Type B pancreatic cell (in vitro differentiated cells): Measurements from ENCODE around the gene SEC22A. TPM values are rescaled to one million over a fixed set of nuclear protein-coding genes. Genes with fewer than 3 reads are reported as not detected.

Experiments
- DNase-seq: peaks from one replicate; pipeline ENCODE4 v3.0.0; 2021; ENCODE audit warnings: mixed read lengths; ENCODE audit not compliant: unreplicated experiment; ENCODE audit errors: extremely low spot score
- H3K27ac Mint-ChIP-seq: 2 replicates; pipeline ENCODE4 v1.8.0; 2021; ENCODE audit warnings: mild to moderate bottlenecking, mixed read lengths
- H3K27me3 Mint-ChIP-seq: 2 replicates; pipeline ENCODE4 v1.8.0; 2021; ENCODE audit warnings: mixed read lengths
- H3K36me3 Mint-ChIP-seq: 2 replicates; pipeline ENCODE4 v1.8.0; 2021; ENCODE audit warnings: mixed read lengths
- H3K4me1 Mint-ChIP-seq: one replicate; pipeline ENCODE4 v1.8.0; 2021; ENCODE audit warnings: mixed read lengths; ENCODE audit not compliant: unreplicated experiment
- H3K4me3 Mint-ChIP-seq: 2 replicates; pipeline ENCODE4 v1.8.0; 2021; ENCODE audit warnings: mild to moderate bottlenecking, mixed read lengths
- H3K9me3 Mint-ChIP-seq: 2 replicates; pipeline ENCODE4 v1.8.0; 2021; ENCODE audit warnings: mixed read lengths
- CTCF ChIP-seq: fragments of 200-600 bp; sonication (generic); conservative IDR thresholded peaks from 2 replicates; pipeline ENCODE4 v1.5.0; 2021; ENCODE audit warnings: antibody characterized with exemption, mild to moderate bottlenecking
- microRNA-seq: library from miRNA; unstranded; fragments of <30 nt; microRNA quantifications from one replicate; pipeline ENCODE4, GENCODE V29; 2020
- total RNA-seq: library from RNA; stranded (reverse); gene quantifications from 2 replicates; pipeline ENCODE4 v1.2.1, GENCODE V29; 2021; ENCODE audit warnings: low replicate concordance

Gene SEC22A
- total RNA-seq, 1 donor from 2014 or later: 15.6 TPM

GRCh38 chr3:123319760-123320159 lies 118.0 kb downstream of the SEC22A start:
- no peaks in the 10 kb centered on the region for H3K4me1 Mint-ChIP-seq
- no peak overlapping the region for H3K27ac Mint-ChIP-seq
- H3K36me3 Mint-ChIP-seq: no peaks in the 10 kb centered on the region
- no peak overlapping the region for H3K4me3 Mint-ChIP-seq
- H3K9me3 Mint-ChIP-seq: no peaks in the 10 kb centered on the region
- TF ChIP-seq CTCF: no peak
- no peak for DNase-seq
- peaks cover 8% of the 10 kb centered on the region for H3K27me3 Mint-ChIP-seq

- DNase-seq: no peak
- no peak overlapping the region for H3K27ac Mint-ChIP-seq
- H3K27me3 Mint-ChIP-seq: peaks cover 5% of the 10 kb centered on the region
- H3K4me3 Mint-ChIP-seq: no peak overlapping the region
- no peaks in the 10 kb centered on the region for H3K4me1 Mint-ChIP-seq
- no peaks in the 10 kb centered on the region for H3K9me3 Mint-ChIP-seq
- no peaks in the 10 kb centered on the region for H3K36me3 Mint-ChIP-seq
- no peak for TF ChIP-seq CTCF
Measured at GRCh38 chr3:123320221-123320620, 118.5 kb downstream of the SEC22A start.

- Mint-ChIP-seq H3K36me3 (no peaks in the 10 kb centered on the region), H3K27me3 (peaks cover 8% of the 10 kb centered on the region), H3K27ac (no peak overlapping the region), H3K4me1 (no peaks in the 10 kb centered on the region), H3K4me3 (no peak overlapping the region), H3K9me3 (no peaks in the 10 kb centered on the region)
- TF ChIP-seq CTCF: no peak
- no peak for DNase-seq
Measured at GRCh38 chr3:123321806-123322205, 120.1 kb downstream of the SEC22A start.

- no peak for DNase-seq
- no peak for TF ChIP-seq CTCF
- Mint-ChIP-seq H3K9me3 (no peaks in the 10 kb centered on the region), H3K27ac (no peak overlapping the region), H3K4me3 (no peak overlapping the region), H3K27me3 (peaks cover 9% of the 10 kb centered on the region), H3K4me1 (no peaks in the 10 kb centered on the region), H3K36me3 (no peaks in the 10 kb centered on the region)
Measured at GRCh38 chr3:123322866-123323265, 121.1 kb downstream of the SEC22A start.

Small RNA genes lying within 50 kb of the gene (microRNA-seq; reads per million reads assigned to microRNA genes)
- not detected for gene MIR7110

Other genes starting within 250 kb of the SEC22A start
- gene SEMA5B, start 174.2 kb upstream of the SEC22A start, total RNA-seq: 0.50 and 12.8 TPM in 2 replicates
- 28.5 and 48.4 TPM in 2 replicates for gene PDIA5, start 134.9 kb upstream of the SEC22A start, total RNA-seq
- 4.0 and 9.1 TPM in 2 replicates for gene ADCY5, start 247.1 kb downstream of the SEC22A start, total RNA-seq